ENCODE results near the gene CTBP2.
A peak's percentile ranks its signal among the peaks of the same experiment; 100 is the strongest.
"Not testable (repeated sequence)": the region's sequence is repeated elsewhere in the genome, so short reads cannot be mapped to it uniquely, and the experiment has no call there.

The CTBP2 gene

GRCh38 chr10:125179107-125179506, 18.7 kb upstream of the CTBP2 start:
- DNase-seq, result not testable (repeated sequence)

- DNase-seq, result no peak
Measured at GRCh38 chr10:125177641-125178640, 17.6 kb upstream of the CTBP2 start.

- no peak for DNase-seq
Measured at GRCh38 chr10:125175807-125176206, 15.4 kb upstream of the CTBP2 start.

GRCh38 chr10:125174360-125174759, 14.0 kb upstream of the CTBP2 start:
- DNase-seq, result no peak

GRCh38 chr10:125172694-125173093, 12.3 kb upstream of the CTBP2 start:
- no peak for DNase-seq

- no peak for DNase-seq
Measured at GRCh38 chr10:125171402-125172306, 11.3 kb upstream of the CTBP2 start.

- DNase-seq, result no peak
Measured at GRCh38 chr10:125169915-125170314, 9.6 kb upstream of the CTBP2 start.

GRCh38 chr10:125169279-125169678, 8.9 kb upstream of the CTBP2 start:
- DNase-seq, result no peak

- DNase-seq, result no peak
Measured at GRCh38 chr10:125166658-125167057, 6.3 kb upstream of the CTBP2 start.

GRCh38 chr10:125165584-125166573, 5.5 kb upstream of the CTBP2 start:
- no peak for DNase-seq

- no peak for DNase-seq
Measured at GRCh38 chr10:125164421-125164820, 4.1 kb upstream of the CTBP2 start.

- no peak for DNase-seq
Measured at GRCh38 chr10:125163803-125164202, 3.4 kb upstream of the CTBP2 start.

GRCh38 chr10:125163312-125163711, 2.9 kb upstream of the CTBP2 start:
- DNase-seq, result not testable (repeated sequence)

- no peak for DNase-seq
Measured at GRCh38 chr10:125162120-125162931, 2.0 kb upstream of the CTBP2 start.

- no peak for DNase-seq
Measured at GRCh38 chr10:125161707-125162119, 1.4 kb upstream of the CTBP2 start.

- DNase-seq, result peak; percentile 15 to 46
Measured at GRCh38 chr10:125160856-125161706, 718 bp upstream of the CTBP2 start.

GRCh38 chr10:125159486-125159931, 854 bp downstream of the CTBP2 start:
- DNase-seq, result no peak

- DNase-seq, result no peak
Measured at GRCh38 chr10:125158601-125159485, 1.5 kb downstream of the CTBP2 start.

- no peak for DNase-seq
Measured at GRCh38 chr10:125158275-125158600, 2.1 kb downstream of the CTBP2 start.
